GM21737 (cell line): ENCODE measurements around the gene SKA1.
"Not testable (repeated sequence)": the region's sequence is repeated elsewhere in the genome, so short reads cannot be mapped to it uniquely, and the experiment has no call there.

Source experiments
- ATAC-seq: cut with Tn5 transposase; IDR thresholded peaks from one replicate; pipeline ENCODE4 v1.9.1; 2021; ENCODE audit warnings: mild to moderate bottlenecking, moderate library complexity; ENCODE audit not compliant: unreplicated experiment

The SKA1 gene

DNA sequence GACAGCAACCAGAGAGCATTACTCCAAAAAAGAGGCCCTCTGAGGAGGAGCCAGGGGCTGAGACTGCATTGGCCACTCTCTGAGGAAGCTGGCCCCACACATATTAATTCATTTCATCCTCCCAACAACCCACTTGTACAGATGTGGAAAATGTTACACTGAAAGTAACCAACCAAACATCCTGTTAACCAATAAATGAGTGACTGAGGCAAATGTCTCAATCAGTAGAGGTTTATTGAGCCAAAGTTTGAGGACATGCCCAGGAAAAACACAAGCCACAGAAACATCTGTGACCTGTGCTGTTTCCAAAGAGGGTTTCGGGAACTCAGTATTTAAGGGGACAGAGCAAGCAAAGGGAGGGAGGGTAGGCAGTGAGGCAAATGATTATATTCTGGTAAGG, 53.0 kb downstream of the SKA1 start:
- no peak for ATAC-seq

DNA sequence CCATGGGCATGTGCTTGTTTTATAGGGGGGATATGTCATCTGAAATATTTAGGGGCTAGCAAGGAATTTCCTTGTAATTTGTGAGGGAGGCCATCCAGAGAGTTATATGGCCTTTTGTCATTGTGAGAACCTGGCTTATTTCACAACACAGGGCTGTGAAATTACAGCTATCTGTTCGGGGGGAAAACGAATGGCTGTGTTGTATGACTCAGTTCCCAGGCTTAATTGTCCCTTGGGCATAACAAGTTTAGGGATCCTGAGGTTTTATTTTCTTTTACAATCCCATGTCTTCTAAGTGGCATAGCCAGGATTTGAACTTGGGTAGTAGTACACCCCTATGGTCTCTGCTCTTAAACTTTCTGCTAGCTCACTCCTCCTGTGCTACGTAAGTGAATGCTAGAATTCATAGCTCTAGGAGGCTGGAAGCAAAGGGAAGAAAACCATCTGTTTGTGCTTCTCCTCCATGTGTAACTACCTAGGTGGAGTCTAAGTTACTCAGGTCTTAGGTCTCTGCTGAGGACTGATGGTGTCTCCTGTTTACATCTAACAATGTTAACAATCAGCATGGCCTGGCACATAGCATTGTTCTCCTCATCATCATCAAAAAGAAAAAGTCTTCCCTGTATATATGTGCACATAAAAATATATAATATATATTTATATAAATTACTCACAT, 53.8 kb downstream of the SKA1 start:
- ATAC-seq = no peak

DNA sequence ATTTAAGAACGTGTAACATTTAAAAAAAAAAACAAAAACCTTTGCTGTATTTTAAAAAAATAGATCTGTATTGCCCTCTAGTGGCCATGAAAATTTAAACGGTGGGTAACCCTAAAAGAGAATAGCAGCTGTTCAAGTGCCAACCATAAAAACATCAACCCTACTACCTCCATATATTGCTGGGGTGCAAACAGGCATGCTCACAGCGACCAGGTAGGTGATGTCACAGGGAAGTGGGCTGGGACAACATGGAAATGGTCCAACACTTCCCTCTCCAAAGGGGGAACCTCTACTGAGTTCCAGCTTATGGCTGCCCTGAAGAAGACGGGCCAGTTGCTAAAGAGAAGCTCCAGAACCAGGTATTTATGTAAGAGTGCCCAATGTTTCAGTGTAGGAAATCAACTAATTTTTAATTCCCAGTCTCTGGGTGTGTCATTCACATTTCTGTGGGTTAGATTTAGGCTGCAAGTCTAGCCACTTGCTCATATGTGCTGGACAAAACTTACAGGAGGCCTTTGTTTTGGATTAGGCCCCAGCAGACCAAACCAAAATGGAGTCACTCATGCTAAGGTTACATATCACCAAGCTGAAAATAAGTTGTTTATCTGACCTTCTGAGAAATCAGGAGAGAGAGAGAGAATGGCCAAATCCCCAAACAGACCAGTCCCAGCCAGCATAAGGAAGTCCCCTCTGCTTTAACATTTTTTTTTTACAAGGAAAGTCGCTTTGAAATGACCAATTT, 54.5 kb downstream of the SKA1 start:
- ATAC-seq = no peak

DNA sequence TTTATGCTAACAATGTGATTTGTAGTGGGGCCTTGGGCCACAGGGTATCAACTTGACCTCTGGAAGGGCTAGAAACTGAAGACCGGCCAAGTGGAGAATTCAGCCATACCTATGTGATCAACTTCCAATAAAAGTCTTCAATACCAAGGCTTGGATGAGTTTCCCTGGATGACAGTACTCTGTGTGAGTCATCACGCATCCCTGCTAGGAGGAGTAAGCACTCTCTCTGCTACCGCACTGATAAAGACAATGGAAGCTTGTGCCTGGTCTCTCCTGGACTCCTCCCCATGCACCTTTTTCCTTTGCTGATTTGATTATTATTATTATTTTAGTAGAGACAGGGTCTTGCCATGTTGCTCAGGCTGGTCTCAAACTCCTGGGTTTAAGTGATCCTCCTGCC, 58.1 kb downstream of the SKA1 start:
- ATAC-seq = no peak

DNA sequence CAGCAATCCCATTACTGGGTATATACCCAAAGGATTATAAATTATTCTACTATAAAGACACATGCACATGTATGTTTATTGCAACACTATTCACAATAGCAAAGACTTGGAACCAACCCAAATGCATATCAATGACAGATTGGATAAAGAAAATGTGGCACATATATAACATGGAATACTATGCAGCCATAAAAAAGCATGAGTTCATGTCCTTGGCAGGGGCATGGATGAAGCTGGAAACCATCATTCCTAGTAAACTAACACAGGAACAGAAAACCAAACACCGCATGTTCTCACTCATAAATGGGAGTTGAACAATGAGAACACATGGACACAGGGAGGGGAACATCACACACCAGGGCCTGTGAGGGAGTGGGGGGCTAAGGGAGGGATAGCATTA, 61.9 kb downstream of the SKA1 start:
- not testable (repeated sequence) for ATAC-seq

DNA sequence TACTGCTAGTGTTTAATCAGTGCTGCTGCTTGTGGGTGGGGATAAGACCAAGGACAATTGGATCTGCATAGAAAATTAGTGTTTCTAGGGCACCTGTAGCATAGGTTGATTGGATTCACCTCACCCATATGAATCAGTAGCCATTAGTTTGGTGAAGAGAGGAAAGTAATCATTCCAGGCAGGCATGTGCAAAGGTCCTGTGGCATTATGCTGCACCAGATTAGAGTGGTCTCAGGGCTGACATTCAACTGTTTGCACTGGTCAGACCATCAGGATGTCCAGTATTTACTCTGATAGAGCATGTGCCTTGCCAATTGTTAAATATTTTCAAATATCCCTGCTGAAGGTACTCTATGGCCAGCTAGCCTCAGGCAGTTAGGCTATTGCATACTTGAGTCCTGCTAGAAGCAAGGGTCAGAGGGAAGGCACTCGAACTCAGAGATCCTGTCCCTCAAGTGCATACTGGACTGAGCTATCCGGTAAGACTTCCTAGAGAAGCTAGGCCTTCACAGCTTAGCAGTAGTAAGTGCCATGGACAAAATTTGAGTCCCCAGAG, 64.7 kb downstream of the SKA1 start:
- ATAC-seq = no peak

DNA sequence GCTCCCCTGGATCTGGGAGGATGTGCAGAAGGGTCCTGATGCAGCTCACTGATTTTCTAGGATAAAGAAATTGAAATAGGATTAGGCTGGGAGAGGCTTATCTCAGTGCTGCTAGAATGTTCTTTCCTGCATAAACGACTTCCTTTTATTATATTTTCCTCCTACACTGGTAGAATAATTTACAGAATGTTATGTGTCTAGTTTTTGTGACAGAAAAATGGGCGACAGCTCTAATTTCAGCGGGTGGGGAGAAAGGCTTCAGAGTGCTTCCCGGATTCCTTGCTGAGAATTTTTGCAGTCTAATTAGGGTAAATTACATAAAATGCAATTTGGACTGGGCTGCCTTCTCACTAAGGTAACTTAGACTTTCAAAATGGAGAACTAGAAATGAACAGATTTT, 66.2 kb downstream of the SKA1 start:
- ATAC-seq = no peak

DNA sequence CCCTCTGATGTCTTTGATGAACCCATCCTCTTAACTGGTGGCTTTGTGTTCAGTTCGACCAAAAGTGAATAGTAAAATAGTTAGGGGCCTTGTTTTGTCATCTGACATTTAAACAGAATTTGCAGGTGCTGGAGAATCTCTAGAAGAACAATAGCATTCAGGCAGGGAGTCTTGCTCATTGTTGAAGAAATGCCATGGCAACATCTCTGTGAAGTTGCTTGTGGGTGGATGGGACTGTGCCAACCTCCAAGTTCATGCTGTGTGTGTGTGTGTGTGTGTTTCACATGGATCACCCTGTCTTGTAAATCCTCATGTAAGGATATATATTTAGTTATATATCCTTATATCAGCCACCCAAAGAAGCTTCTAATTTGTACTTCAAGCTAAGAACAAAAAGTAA, 66.7 kb downstream of the SKA1 start:
- no peak for ATAC-seq
